NB4 (cell line): ENCODE data around the gene PFDN1.
A peak's percentile ranks its signal among the peaks of the same experiment; 100 is the strongest.

Experiments
- CTCF ChIP-seq: IDR thresholded peaks from one replicate; pipeline ENCODE4 v1.5.1; 2012; ENCODE audit warnings: low read depth, low read length
- POLR2A ChIP-seq: IDR thresholded peaks from 2 replicates; pipeline ENCODE4 v1.6.1; 2011; ENCODE audit warnings: mild to moderate bottlenecking; ENCODE audit not compliant: insufficient read length; ENCODE audit errors: extremely low read depth

DNA sequence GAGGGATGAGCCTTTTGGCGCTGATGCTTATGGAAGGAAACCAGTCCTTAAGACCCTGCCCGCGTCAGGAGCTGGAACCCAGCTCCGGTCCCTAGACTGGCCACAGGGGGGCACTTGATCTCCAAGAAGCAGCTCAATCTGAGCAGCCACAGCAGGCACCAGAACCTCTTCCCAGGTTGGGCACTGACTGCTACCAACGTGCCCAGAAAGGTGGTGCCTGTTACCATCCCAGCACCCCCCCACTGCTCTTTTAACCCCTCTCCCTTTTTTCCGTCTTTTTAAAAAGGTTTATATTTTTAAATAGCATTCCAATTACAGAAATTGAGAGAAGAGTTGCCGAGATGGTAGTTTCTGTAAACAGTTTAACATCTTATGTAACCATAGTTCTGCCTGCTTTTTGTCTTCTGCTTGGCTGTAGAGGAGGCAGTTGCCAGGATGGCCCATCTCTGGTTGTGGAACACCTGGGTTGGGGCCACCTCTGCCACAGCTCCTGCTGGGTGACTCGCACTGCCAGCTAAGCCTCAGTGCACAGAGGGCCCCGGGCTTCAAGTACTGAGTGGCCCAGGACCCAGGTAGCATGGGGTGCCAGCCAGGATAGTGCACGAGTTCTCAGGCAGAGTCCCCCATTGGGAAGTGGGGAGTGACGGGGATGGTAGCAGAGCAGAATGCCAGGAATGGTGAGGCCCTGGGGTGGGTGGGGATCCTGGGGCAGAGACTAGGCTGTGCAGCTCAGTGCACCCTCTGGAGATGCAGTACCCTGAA, 62.8 kb downstream of the PFDN1 start:
- TF ChIP-seq POLR2A = no peak
- peak; percentile 69 for TF ChIP-seq CTCF
